NCI-H2029 treated with DMSO at 0.1 percent for 48 hours (cell line): ENCODE measurements around the gene SIGLEC6.

Experiments used
- DNase-seq: peaks from one replicate; lab custom pipeline; 2025; lab: John Stamatoyannopoulos, UW

SIGLEC6 gene

GRCh38 chr19:51548213-51548651 lies 16.8 kb upstream of the SIGLEC6 start:
- DNase-seq: no peak

- DNase-seq: no peak
Measured at GRCh38 chr19:51547397-51548212, 16.1 kb upstream of the SIGLEC6 start.

- DNase-seq: no peak
Measured at GRCh38 chr19:51546650-51547396, 15.4 kb upstream of the SIGLEC6 start.

- DNase-seq: no peak
Measured at GRCh38 chr19:51546107-51546649, 14.7 kb upstream of the SIGLEC6 start.

GRCh38 chr19:51544038-51544437 lies 12.6 kb upstream of the SIGLEC6 start:
- DNase-seq: no peak

GRCh38 chr19:51542699-51543098 lies 11.2 kb upstream of the SIGLEC6 start:
- no peak for DNase-seq

GRCh38 chr19:51541458-51542357 lies 10.2 kb upstream of the SIGLEC6 start:
- DNase-seq: no peak

- DNase-seq: no peak
Measured at GRCh38 chr19:51539821-51540366, 8.4 kb upstream of the SIGLEC6 start.

- no peak for DNase-seq
Measured at GRCh38 chr19:51535535-51535934, 4.1 kb upstream of the SIGLEC6 start.

- DNase-seq: no peak
Measured at GRCh38 chr19:51530616-51531015, 854 bp downstream of the SIGLEC6 start.

- no peak for DNase-seq
Measured at GRCh38 chr19:51529301-51529700, 2.2 kb downstream of the SIGLEC6 start.

GRCh38 chr19:51525651-51526050 lies 5.8 kb downstream of the SIGLEC6 start:
- DNase-seq: no peak

GRCh38 chr19:51524666-51525264 lies 6.7 kb downstream of the SIGLEC6 start:
- DNase-seq: no peak

- DNase-seq: no peak
Measured at GRCh38 chr19:51521781-51522180, 9.7 kb downstream of the SIGLEC6 start.

- DNase-seq: no peak
Measured at GRCh38 chr19:51521357-51521756, 10.1 kb downstream of the SIGLEC6 start.

GRCh38 chr19:51520728-51521127 lies 10.7 kb downstream of the SIGLEC6 start:
- DNase-seq: no peak

- DNase-seq: no peak
Measured at GRCh38 chr19:51514866-51515481, 16.5 kb downstream of the SIGLEC6 start.

- DNase-seq: no peak
Measured at GRCh38 chr19:51513968-51514367, 17.5 kb downstream of the SIGLEC6 start.

GRCh38 chr19:51511353-51511752 lies 20.1 kb downstream of the SIGLEC6 start:
- no peak for DNase-seq

GRCh38 chr19:51509823-51510660 lies 21.4 kb downstream of the SIGLEC6 start:
- DNase-seq: no peak
